Endothelial cell of umbilical vein (primary cell): ENCODE results near the gene MAGEB4.

ENCODE experiments used
- FOS ChIP-seq: IDR thresholded peaks from 2 replicates; pipeline ENCODE4 v1.6.1; 2011; ENCODE audit warnings: mild to moderate bottlenecking, low read length, moderate library complexity, borderline replicate concordance; ENCODE audit not compliant: insufficient read depth
- POLR2A ChIP-seq: IDR thresholded peaks from 2 replicates; pipeline ENCODE4 v1.6.1; 2012; ENCODE audit warnings: low read depth, mild to moderate bottlenecking, control low read depth, low read length
- TF ChIP-seq, protein P1 (sequence below), 2 donors: IDR thresholded peaks; 1 replicate in 1 of 2; 2 replicates in 1 of 2; pipeline ENCODE4 v1.5.1; 2011; ENCODE audit warnings: low read length in 2 of 2, mild to moderate bottlenecking in 2 of 2, moderate library complexity in 2 of 2, control low read depth in 1 of 2, inconsistent platforms in 1 of 2, low read depth in 1 of 2; ENCODE audit not compliant: insufficient read depth in 1 of 2; ENCODE audit errors: extremely low read depth in 1 of 2
- TF ChIP-seq, protein P2 (sequence below): IDR thresholded peaks from 2 replicates; pipeline ENCODE4 v1.6.1; 2011; ENCODE audit not compliant: insufficient read depth, insufficient read length

DNA sequence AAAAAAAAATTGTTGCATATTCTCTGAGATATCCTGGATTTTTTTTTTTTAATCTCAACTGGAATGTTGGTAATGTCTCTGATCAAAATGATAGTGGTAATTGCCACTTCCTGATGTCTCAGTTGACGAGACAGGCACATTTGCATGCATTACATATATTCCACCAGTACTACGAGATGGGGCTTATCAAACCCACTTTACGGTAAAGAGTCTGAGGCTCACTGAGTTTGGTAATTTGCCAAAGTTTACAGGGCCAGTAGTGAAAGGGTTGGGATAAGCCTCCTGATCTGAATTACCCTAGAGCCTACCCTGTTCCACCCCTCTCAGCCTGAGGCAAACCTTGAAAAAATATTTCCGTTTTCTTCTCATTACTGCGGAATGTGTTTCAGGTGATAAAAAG is 21.1 kb upstream of the MAGEB4 start:
- TF ChIP-seq, protein P1, sequence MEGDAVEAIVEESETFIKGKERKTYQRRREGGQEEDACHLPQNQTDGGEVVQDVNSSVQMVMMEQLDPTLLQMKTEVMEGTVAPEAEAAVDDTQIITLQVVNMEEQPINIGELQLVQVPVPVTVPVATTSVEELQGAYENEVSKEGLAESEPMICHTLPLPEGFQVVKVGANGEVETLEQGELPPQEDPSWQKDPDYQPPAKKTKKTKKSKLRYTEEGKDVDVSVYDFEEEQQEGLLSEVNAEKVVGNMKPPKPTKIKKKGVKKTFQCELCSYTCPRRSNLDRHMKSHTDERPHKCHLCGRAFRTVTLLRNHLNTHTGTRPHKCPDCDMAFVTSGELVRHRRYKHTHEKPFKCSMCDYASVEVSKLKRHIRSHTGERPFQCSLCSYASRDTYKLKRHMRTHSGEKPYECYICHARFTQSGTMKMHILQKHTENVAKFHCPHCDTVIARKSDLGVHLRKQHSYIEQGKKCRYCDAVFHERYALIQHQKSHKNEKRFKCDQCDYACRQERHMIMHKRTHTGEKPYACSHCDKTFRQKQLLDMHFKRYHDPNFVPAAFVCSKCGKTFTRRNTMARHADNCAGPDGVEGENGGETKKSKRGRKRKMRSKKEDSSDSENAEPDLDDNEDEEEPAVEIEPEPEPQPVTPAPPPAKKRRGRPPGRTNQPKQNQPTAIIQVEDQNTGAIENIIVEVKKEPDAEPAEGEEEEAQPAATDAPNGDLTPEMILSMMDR (IDR thresholded peaks at IDR 0.05; ENCODE audit: extremely low read depth in 1 of 2, insufficient read depth in 1 of 2, low read depth in 1 of 2, low read length in 2 of 2): no peak
- TF ChIP-seq POLR2A (no peak), FOS (no peak)
- TF ChIP-seq, protein P2, sequence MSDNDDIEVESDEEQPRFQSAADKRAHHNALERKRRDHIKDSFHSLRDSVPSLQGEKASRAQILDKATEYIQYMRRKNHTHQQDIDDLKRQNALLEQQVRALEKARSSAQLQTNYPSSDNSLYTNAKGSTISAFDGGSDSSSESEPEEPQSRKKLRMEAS: no peak
